Astrocyte (in vitro differentiated cells and primary cell): ENCODE data around the gene ZNF444. TPM values are rescaled to one million over a fixed set of nuclear protein-coding genes. Genes with fewer than 3 reads are reported as not detected.

Experiments
- DNase-seq: peaks from one replicate; pipeline ENCODE4 v3.0.0-alpha.2; 2010; ENCODE audit warnings: low read depth
- FAIRE-seq: peaks from 2 replicates; lab custom pipeline; 2011; peaks lifted over from hg19 to GRCh38; lab: Jason Lieb, UNC
- H2AFZ ChIP-seq: 2 replicates; pipeline ENCODE4 v1.6.0; 2012; ENCODE audit warnings: low read depth, low read length, inconsistent platforms
- H3K27ac ChIP-seq: 2 replicates; pipeline ENCODE4 v1.5.1; 2011; ENCODE audit warnings: low read depth, low read length, inconsistent platforms
- H3K27me3 ChIP-seq: 2 replicates; pipeline ENCODE4 v1.6.0; 2011; ENCODE audit warnings: low read length, inconsistent platforms; ENCODE audit not compliant: insufficient read depth
- H3K36me3 ChIP-seq: 2 replicates; pipeline ENCODE4 v1.5.1; 2011; ENCODE audit warnings: low read length, inconsistent platforms; ENCODE audit not compliant: insufficient read depth
- H3K4me1 ChIP-seq: 2 replicates; pipeline ENCODE4 v1.5.1; 2011; ENCODE audit warnings: low read length, inconsistent platforms; ENCODE audit not compliant: insufficient read depth
- H3K4me2 ChIP-seq: 2 replicates; pipeline ENCODE4 v1.6.0; 2012; ENCODE audit warnings: low read length, inconsistent platforms
- H3K4me3 ChIP-seq: 2 replicates; pipeline ENCODE4 v1.5.1; 2011; ENCODE audit warnings: low read depth, mild to moderate bottlenecking, low read length, inconsistent platforms; ENCODE audit not compliant: insufficient read depth
- H3K79me2 ChIP-seq: 2 replicates; pipeline ENCODE4 v1.6.0; 2012; ENCODE audit warnings: mild to moderate bottlenecking, low read length, inconsistent platforms; ENCODE audit not compliant: insufficient read depth
- H3K9ac ChIP-seq: 2 replicates; pipeline ENCODE4 v1.6.0; 2012; ENCODE audit warnings: mild to moderate bottlenecking, low read length, inconsistent platforms
- H3K9me3 ChIP-seq: 2 replicates; pipeline ENCODE4 v1.5.1; 2012; ENCODE audit warnings: low read depth, mild to moderate bottlenecking, low read length, inconsistent platforms; ENCODE audit not compliant: insufficient read depth
- H4K20me1 ChIP-seq: 2 replicates; pipeline ENCODE4 v1.6.0; 2012; ENCODE audit warnings: low read length, inconsistent platforms; ENCODE audit not compliant: insufficient read depth
- H3K27ac Mint-ChIP-seq: one replicate; pipeline ENCODE4 v1.8.0; 2021; ENCODE audit warnings: mild to moderate bottlenecking, mixed read lengths; ENCODE audit not compliant: unreplicated experiment
- H3K27me3 Mint-ChIP-seq: one replicate; pipeline ENCODE4 v1.8.0; 2021; ENCODE audit warnings: low read depth, mixed read lengths; ENCODE audit not compliant: unreplicated experiment
- H3K36me3 Mint-ChIP-seq: one replicate; pipeline ENCODE4 v1.8.0; 2021; ENCODE audit warnings: low read depth, mixed read lengths; ENCODE audit not compliant: unreplicated experiment
- H3K4me1 Mint-ChIP-seq: one replicate; pipeline ENCODE4 v1.8.0; 2021; ENCODE audit warnings: low read depth, mixed read lengths; ENCODE audit not compliant: unreplicated experiment
- H3K4me3 Mint-ChIP-seq: one replicate; pipeline ENCODE4 v1.8.0; 2021; ENCODE audit warnings: mild to moderate bottlenecking, moderate library complexity, mixed read lengths; ENCODE audit not compliant: unreplicated experiment
- H3K9me3 Mint-ChIP-seq: one replicate; pipeline ENCODE4 v1.8.0; 2021; ENCODE audit warnings: mild to moderate bottlenecking, mixed read lengths; ENCODE audit not compliant: unreplicated experiment
- EZH2 ChIP-seq: IDR thresholded peaks from 2 replicates; pipeline ENCODE4 v1.6.1; 2012; ENCODE audit warnings: mild to moderate bottlenecking, low read length, inconsistent platforms; ENCODE audit not compliant: insufficient read depth
- total RNA-seq: library from RNA; stranded (reverse); gene quantifications from 2 replicates; pipeline ENCODE4 v1.2.1, GENCODE V29; 2021
- TF ChIP-seq, protein P1 (sequence below): IDR thresholded peaks from 2 replicates; pipeline ENCODE4 v1.5.1; 2011; ENCODE audit warnings: low read depth, mild to moderate bottlenecking, inconsistent platforms, low read length, moderate library complexity; ENCODE audit not compliant: insufficient read depth

ZNF444 gene
- total RNA-seq, 1 donor from 2014 or later: 34.7 TPM

- H3K27me3 Mint-ChIP-seq: no peaks in the 10 kb centered on the region
- peaks cover 9% of the 10 kb centered on the region for H3K4me1 Mint-ChIP-seq
- no peak overlapping the region for H2AFZ ChIP-seq
- no peaks in the 10 kb centered on the region for H3K36me3 ChIP-seq
- DNase-seq: no peak
- H3K9me3 ChIP-seq: no peaks in the 10 kb centered on the region
- H3K9ac ChIP-seq: no peak overlapping the region
- H3K27me3 ChIP-seq: no peaks in the 10 kb centered on the region
- H3K4me2 ChIP-seq: no peak overlapping the region
- H3K4me3 Mint-ChIP-seq: no peak overlapping the region
- TF ChIP-seq, protein P1, sequence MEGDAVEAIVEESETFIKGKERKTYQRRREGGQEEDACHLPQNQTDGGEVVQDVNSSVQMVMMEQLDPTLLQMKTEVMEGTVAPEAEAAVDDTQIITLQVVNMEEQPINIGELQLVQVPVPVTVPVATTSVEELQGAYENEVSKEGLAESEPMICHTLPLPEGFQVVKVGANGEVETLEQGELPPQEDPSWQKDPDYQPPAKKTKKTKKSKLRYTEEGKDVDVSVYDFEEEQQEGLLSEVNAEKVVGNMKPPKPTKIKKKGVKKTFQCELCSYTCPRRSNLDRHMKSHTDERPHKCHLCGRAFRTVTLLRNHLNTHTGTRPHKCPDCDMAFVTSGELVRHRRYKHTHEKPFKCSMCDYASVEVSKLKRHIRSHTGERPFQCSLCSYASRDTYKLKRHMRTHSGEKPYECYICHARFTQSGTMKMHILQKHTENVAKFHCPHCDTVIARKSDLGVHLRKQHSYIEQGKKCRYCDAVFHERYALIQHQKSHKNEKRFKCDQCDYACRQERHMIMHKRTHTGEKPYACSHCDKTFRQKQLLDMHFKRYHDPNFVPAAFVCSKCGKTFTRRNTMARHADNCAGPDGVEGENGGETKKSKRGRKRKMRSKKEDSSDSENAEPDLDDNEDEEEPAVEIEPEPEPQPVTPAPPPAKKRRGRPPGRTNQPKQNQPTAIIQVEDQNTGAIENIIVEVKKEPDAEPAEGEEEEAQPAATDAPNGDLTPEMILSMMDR: no peak
- no peak for TF ChIP-seq EZH2
- H3K79me2 ChIP-seq: peaks cover 9% of the 10 kb centered on the region
- H3K36me3 Mint-ChIP-seq: no peaks in the 10 kb centered on the region
- no peaks in the 10 kb centered on the region for H3K9me3 Mint-ChIP-seq
- H3K27ac ChIP-seq: no peak overlapping the region
- no peaks in the 10 kb centered on the region for H4K20me1 ChIP-seq
- H3K4me3 ChIP-seq: no peak overlapping the region
- H3K27ac Mint-ChIP-seq: no peak overlapping the region
- FAIRE-seq: no peak
- peaks cover 9% of the 10 kb centered on the region for H3K4me1 ChIP-seq
These were observed 3.7 kb upstream of the ZNF444 start for GRCh38 chr19:56137405-56137804.

DNA sequence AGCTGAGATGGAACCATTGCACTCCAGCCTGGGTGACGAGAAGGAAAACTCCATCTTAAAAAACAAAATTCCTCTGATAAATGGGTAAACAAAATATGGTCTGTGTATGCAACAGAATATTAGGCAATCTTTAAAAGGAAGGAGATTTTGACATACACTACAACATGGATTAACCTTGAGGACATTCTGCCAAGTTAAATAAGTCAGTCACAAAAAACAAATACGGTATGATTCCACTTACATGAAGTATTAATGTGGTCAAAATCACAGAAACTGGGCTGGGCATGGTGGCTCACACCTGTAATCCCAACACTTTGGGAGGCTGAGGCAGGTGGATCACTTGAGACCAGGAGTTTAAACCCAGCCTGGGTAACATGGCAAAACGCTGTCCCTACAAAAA, 3.0 kb upstream of the ZNF444 start:
- TF ChIP-seq, protein P1: no peak
- TF ChIP-seq EZH2: no peak
- Histone ChIP-seq H3K27ac (no peak overlapping the region), H3K4me3 (no peak overlapping the region), H2AFZ (no peak overlapping the region), H4K20me1 (no peaks in the 10 kb centered on the region), H3K9me3 (no peaks in the 10 kb centered on the region), H3K79me2 (peaks cover 15% of the 10 kb centered on the region), H3K27me3 (no peaks in the 10 kb centered on the region), H3K4me2 (no peak overlapping the region), H3K36me3 (no peaks in the 10 kb centered on the region), H3K4me1 (peaks cover 7% of the 10 kb centered on the region), H3K9ac (no peak overlapping the region)
- no peak for DNase-seq
- no peak overlapping the region for H3K4me3 Mint-ChIP-seq
- no peak overlapping the region for H3K27ac Mint-ChIP-seq
- no peaks in the 10 kb centered on the region for H3K27me3 Mint-ChIP-seq
- no peaks in the 10 kb centered on the region for H3K9me3 Mint-ChIP-seq
- no peaks in the 10 kb centered on the region for H3K36me3 Mint-ChIP-seq
- peaks cover 10% of the 10 kb centered on the region for H3K4me1 Mint-ChIP-seq
- no peak for FAIRE-seq

DNA sequence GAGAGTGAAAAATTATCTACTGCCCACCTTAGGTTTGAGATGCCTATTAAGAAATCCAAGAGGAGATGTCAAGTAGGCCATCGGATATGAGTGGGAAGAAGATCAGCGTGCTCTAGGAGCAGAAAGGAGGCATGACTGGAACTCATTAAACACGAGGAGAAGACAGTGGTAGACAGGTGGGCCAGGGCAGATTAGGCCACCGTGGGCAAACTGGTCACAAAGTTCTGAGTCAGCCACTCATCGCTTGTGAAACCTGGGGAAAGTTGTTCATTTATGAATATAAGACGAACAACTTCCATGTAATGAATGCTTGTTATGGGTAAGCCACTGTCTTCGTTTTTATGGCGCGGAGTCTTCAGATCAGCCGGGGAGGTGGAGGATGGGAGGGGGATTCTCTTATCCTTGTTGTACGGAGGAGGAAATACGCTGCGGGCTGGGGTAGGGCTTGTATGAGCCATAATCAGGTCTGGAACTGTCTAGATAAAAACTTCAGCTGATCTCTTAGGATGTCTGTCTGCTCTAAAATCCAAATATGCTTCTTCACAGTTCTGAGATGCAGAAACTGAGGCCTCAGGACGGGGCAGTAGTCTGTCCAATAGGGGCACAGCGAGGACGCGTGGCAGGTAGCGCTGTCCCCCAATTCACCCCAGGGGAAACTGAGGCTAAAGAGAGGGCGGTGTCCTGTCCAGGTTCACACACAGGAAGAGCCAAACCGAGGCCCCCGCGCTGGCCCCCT, 1.1 kb upstream of the ZNF444 start:
- H3K27ac Mint-ChIP-seq: peak overlapping the region; percentile 49
- FAIRE-seq (no peak), DNase-seq (no peak)

More for the DNA sequence above, 1.1 kb upstream of the ZNF444 start:
- Mint-ChIP-seq H3K4me3 (peak overlapping the region; percentile 84), H3K27me3 (no peaks in the 10 kb centered on the region), H3K9me3 (no peaks in the 10 kb centered on the region), H3K4me1 (peaks cover 9% of the 10 kb centered on the region), H3K36me3 (no peaks in the 10 kb centered on the region)
- peak overlapping the region; percentile 61 for H3K27ac ChIP-seq
- H3K4me2 ChIP-seq: peak overlapping the region; percentile 97
- H3K9ac ChIP-seq: peak overlapping the region; percentile 83
- no peaks in the 10 kb centered on the region for H3K27me3 ChIP-seq
- peak overlapping the region; percentile 74 for H3K4me3 ChIP-seq
- peaks cover 8% of the 10 kb centered on the region for H3K4me1 ChIP-seq
- no peaks in the 10 kb centered on the region for H3K36me3 ChIP-seq
- TF ChIP-seq, protein P1: no peak
- no peak for TF ChIP-seq EZH2
- peaks cover 9% of the 10 kb centered on the region for H4K20me1 ChIP-seq
- H3K79me2 ChIP-seq: peaks cover 33% of the 10 kb centered on the region
- no peaks in the 10 kb centered on the region for H3K9me3 ChIP-seq
- peak overlapping the region; percentile 90 for H2AFZ ChIP-seq
